ENCODE measurements around the gene CES2. TPM values are rescaled to one million over a fixed set of nuclear protein-coding genes. Genes with fewer than 3 reads are reported as not detected.

The CES2 gene
- total RNA-seq, 1 experiment from 2014 or later: 29.7 TPM

GRCh38 chr16:66914541-66914940, 20.8 kb upstream of the CES2 start (continued):
- TF ChIP-seq E2F5 (CRISPR knock-in tag; IDR thresholded peaks at IDR 0.05) (no peak), ZSCAN18 (CRISPR knock-in tag; IDR thresholded peaks at IDR 0.05) (no peak), HMGA2 (CRISPR knock-in tag; IDR thresholded peaks at IDR 0.05) (no peak), GABPB1 (CRISPR knock-in tag; IDR thresholded peaks at IDR 0.05) (no peak), NFYB (CRISPR knock-in tag; conservative IDR thresholded peaks at IDR 0.05; ENCODE audit: low read depth) (no peak), NR1H2 (CRISPR knock-in tag; IDR thresholded peaks at IDR 0.05) (no peak)
- TF ChIP-seq, protein P1, sequence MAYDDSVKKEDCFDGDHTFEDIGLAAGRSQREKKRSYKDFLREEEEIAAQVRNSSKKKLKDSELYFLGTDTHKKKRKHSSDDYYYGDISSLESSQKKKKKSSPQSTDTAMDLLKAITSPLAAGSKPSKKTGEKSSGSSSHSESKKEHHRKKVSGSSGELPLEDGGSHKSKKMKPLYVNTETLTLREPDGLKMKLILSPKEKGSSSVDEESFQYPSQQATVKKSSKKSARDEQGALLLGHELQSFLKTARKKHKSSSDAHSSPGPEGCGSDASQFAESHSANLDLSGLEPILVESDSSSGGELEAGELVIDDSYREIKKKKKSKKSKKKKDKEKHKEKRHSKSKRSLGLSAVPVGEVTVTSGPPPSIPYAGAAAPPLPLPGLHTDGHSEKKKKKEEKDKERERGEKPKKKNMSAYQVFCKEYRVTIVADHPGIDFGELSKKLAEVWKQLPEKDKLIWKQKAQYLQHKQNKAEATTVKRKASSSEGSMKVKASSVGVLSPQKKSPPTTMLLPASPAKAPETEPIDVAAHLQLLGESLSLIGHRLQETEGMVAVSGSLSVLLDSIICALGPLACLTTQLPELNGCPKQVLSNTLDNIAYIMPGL (CRISPR knock-in tag; IDR thresholded peaks at IDR 0.05): no peak

- DNase-seq (ENCODE audit: low spot score): no peak
- Mint-ChIP-seq H3K27ac (no peak overlapping the region), H3K36me3 (no peaks in the 10 kb centered on the region), H3K9me3 (no peaks in the 10 kb centered on the region), H3K4me3 (no peak overlapping the region), H3K27me3 (ENCODE audit: low read depth) (no peaks in the 10 kb centered on the region; the same call in none of the 2 replicates), H3K4me1 (no peaks in the 10 kb centered on the region)
- POLR2A ChIA-PET: no interaction called here
- CTCF ChIA-PET: interaction anchor here (6.0 kb wide), 1 partner anchor 13 kb away, joined by 31 read pairs; no protein-coding TSS in a partner anchor
- ATAC-seq: no peak
- no peak for TF ChIP-seq JUN (CRISPR knock-in tag; IDR thresholded peaks at IDR 0.05)
- no peak for TF ChIP-seq USF1 (CRISPR knock-in tag; IDR thresholded peaks at IDR 0.05)
- no peak for TF ChIP-seq SP1 (CRISPR knock-in tag; conservative IDR thresholded peaks at IDR 0.05)
- no peak for TF ChIP-seq ZNF396 (CRISPR knock-in tag; IDR thresholded peaks at IDR 0.05; ENCODE audit: borderline replicate concordance)
- no peak for TF ChIP-seq ZNF219 (CRISPR knock-in tag; IDR thresholded peaks at IDR 0.05; ENCODE audit: borderline replicate concordance)
- no peak for TF ChIP-seq TCF7 (CRISPR knock-in tag; IDR thresholded peaks at IDR 0.05; ENCODE audit: low read depth)
- no peak for TF ChIP-seq CTCF (IDR thresholded peaks at IDR 0.05)
- no peak for TF ChIP-seq JAZF1 (CRISPR knock-in tag; IDR thresholded peaks at IDR 0.05)
- TF ChIP-seq, protein P2, sequence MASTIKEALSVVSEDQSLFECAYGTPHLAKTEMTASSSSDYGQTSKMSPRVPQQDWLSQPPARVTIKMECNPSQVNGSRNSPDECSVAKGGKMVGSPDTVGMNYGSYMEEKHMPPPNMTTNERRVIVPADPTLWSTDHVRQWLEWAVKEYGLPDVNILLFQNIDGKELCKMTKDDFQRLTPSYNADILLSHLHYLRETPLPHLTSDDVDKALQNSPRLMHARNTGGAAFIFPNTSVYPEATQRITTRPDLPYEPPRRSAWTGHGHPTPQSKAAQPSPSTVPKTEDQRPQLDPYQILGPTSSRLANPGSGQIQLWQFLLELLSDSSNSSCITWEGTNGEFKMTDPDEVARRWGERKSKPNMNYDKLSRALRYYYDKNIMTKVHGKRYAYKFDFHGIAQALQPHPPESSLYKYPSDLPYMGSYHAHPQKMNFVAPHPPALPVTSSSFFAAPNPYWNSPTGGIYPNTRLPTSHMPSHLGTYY (CRISPR knock-in tag; IDR thresholded peaks at IDR 0.05): no peak
- no peak for TF ChIP-seq NR1H2 (CRISPR knock-in tag; IDR thresholded peaks at IDR 0.05)
- TF ChIP-seq RELA (CRISPR knock-in tag; IDR thresholded peaks at IDR 0.05; ENCODE audit: borderline replicate concordance): no peak
- TF ChIP-seq, protein P3, sequence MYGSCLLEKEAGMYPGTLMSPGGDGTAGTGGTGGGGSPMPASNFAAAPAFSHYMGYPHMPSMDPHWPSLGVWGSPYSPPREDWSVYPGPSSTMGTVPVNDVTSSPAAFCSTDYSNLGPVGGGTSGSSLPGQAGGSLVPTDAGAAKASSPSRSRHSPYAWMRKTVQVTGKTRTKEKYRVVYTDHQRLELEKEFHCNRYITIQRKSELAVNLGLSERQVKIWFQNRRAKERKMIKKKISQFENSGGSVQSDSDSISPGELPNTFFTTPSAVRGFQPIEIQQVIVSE (CRISPR knock-in tag; IDR thresholded peaks at IDR 0.05; ENCODE audit: borderline replicate concordance): no peak
- no peak for TF ChIP-seq AR (CRISPR knock-in tag; IDR thresholded peaks at IDR 0.05)
- TF ChIP-seq, protein P4, sequence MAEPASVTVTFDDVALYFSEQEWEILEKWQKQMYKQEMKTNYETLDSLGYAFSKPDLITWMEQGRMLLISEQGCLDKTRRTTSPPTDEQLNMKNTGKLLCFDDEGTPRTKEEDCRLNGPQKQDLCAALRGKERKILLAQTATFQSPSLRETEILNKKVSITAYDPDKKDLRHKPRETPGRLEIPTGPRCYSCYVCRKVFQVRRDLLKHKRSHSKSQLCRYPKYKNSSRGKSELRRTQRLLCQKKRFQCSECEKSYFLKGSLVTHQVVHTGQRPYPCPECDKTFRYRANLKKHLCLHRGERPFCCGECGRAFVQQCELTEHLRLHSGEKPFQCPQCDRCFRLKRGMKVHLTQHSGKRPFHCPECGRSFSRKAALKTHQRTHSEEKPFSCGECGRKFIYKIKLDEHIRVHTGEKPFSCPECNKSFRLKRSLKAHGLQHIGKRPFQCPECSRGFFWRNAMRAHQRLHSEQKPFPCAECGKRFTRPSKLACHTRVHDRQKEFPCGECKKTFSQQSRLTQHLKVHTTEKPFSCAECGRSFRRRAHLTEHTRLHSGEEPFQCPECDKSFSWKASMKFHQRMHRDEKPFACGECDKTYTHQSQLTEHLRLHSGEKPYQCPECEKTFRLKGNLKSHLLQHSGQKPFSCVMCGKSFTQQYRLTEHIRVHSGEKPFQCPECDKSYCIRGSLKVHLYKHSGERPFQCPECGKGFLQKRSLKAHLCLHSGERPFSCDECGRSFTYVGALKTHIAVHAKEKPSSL (CRISPR knock-in tag; conservative IDR thresholded peaks at IDR 0.05): no peak
- TF ChIP-seq, protein P5, sequence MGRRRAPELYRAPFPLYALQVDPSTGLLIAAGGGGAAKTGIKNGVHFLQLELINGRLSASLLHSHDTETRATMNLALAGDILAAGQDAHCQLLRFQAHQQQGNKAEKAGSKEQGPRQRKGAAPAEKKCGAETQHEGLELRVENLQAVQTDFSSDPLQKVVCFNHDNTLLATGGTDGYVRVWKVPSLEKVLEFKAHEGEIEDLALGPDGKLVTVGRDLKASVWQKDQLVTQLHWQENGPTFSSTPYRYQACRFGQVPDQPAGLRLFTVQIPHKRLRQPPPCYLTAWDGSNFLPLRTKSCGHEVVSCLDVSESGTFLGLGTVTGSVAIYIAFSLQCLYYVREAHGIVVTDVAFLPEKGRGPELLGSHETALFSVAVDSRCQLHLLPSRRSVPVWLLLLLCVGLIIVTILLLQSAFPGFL (CRISPR knock-in tag; IDR thresholded peaks at IDR 0.05; ENCODE audit: borderline replicate concordance): no peak
Observed at GRCh38 chr16:66915041-66915440, 20.3 kb upstream of the CES2 start.

All from WTC11 (cell line).